GM12874 (cell line): ENCODE data around the gene HYOU1.

Experiments
- TF ChIP-seq, protein P1 (sequence below): IDR thresholded peaks from 2 replicates; pipeline ENCODE4 v1.5.1; 2011; ENCODE audit warnings: low read depth, mild to moderate bottlenecking, control low read depth, low read length, moderate library complexity; ENCODE audit not compliant: insufficient read depth

HYOU1 gene

GRCh38 chr11:119055901-119056300 lies 1.1 kb downstream of the HYOU1 start:
- TF ChIP-seq, protein P1, sequence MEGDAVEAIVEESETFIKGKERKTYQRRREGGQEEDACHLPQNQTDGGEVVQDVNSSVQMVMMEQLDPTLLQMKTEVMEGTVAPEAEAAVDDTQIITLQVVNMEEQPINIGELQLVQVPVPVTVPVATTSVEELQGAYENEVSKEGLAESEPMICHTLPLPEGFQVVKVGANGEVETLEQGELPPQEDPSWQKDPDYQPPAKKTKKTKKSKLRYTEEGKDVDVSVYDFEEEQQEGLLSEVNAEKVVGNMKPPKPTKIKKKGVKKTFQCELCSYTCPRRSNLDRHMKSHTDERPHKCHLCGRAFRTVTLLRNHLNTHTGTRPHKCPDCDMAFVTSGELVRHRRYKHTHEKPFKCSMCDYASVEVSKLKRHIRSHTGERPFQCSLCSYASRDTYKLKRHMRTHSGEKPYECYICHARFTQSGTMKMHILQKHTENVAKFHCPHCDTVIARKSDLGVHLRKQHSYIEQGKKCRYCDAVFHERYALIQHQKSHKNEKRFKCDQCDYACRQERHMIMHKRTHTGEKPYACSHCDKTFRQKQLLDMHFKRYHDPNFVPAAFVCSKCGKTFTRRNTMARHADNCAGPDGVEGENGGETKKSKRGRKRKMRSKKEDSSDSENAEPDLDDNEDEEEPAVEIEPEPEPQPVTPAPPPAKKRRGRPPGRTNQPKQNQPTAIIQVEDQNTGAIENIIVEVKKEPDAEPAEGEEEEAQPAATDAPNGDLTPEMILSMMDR = 0 out of 2 replicates have a peak, but pooled peaks have one; percentile 12

DNA sequence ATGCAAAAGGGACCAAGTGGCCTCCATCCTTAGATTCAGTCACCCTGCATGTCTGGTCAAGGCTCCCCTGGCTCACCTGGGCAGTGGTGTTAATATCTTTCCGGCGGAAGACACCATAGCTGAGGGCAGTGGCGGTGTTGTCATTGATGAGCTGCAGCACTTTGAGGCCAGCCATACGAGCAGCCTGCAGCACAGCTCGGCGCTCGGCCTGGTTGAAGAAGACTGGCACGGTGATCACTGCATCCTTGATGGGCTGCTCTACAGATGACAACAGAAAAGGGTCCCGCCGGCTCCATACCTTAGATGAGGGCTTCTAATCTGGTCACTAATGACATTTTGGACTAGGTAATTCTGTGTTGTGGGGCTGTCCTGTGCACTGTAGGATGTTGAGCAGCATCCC lies 2.6 kb downstream of the HYOU1 start:
- TF ChIP-seq, protein P1 = no peak

- TF ChIP-seq, protein P1 = no peak
Observed at GRCh38 chr11:119052163-119052814, 4.7 kb downstream of the HYOU1 start.

DNA sequence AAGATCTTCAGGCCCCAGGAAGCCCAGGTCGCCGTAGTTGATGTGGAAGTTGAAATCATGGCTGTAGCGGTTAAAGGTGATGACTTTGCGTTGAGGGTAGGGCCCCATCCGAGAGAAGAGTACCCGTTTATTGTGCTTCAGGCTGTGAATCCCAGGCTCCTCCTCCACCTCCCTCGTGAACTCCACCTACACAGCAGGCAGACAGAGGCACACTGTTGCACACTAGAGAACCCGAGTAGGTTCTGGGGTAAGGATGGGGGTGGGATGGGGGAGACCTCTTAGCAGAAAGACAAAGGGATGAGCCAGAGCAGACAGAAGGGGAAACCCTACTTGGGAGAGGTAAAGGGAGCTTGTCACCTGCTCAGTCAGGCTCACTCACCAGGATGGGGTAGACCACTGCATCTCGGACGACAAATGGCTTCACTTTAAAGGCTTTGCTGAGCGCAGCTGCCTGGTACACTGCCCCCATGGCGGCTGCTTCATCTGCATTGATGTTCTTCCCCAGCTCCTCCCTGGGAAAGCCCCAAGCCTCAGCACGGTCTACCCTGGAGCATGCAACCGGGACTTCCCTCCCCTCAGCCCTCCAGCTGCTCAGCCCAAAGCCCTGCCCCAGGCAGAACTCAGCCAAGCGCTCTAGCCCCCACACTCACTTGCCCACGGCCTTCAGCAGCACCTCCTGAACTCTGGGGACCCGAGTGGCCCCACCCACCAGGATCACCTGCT lies 5.4 kb downstream of the HYOU1 start:
- TF ChIP-seq, protein P1 = no peak

DNA sequence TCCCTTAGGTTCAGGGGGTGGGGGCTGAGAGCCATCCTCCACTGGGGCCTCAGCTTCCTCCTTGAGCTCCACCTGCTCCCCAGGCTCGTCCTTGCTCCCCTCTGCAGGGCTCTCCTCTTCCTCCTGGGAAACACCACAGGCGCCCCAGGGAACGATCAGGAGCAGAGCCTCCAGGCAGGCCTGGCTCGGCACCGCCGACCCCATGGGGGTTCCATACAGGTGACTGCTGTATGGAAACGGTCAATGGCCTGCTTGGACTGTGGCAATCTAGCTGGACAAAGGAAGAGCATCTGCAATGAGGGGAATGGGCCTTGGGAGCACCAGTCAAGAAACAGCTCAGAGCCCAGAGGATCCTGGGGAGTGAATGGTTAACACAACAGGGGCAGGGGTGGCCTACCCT lies 7.9 kb downstream of the HYOU1 start:
- TF ChIP-seq, protein P1 = no peak

DNA sequence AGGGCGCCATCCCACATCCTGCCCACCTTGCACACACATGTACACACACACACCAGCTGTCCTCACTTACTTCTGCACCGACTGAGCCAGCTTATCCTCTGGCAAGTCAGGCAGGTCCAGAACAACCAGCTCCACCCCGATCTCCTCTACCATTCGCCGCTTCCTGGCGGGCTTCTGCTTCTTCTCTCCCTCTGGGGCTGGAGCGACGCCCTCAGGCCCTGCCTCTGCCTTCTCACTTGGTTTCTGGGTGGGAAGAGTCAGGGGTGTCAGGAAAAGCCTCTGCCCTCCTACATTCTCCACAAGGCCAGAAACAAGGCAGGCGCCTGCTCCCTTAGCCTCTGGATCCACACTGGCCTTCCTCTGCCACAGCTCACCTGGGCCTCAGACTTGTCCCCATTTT lies 8.4 kb downstream of the HYOU1 start:
- TF ChIP-seq, protein P1 = no peak

DNA sequence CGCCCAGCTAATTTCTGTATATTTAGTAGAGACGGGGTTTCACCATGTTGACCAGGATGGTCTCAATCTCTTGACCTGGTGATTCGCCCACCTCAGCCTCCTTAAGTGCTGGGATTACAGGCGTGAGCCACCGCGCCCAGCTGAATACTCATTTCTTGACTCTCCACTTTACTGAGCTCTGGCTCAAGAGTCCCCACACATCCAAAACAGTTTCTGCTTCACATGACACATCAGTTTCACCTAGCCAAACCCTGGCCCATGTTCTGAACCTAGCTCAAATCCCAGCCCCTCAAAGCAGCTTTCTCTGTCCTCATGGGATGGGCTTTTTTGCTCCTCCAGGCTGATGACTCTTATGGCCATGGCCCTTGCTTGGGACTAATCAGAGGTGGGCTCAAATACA lies 9.8 kb downstream of the HYOU1 start:
- TF ChIP-seq, protein P1 = no peak
